T-helper 2 cell treated with Interferon-gamma antibody and Interleukin-4, amounts not matched to agents 5 μg/mL and 100 μg/mL, for 36 hours (primary cell): ENCODE results near the gene CDC42EP3.

Experiments used
- DNase-seq: peaks from one replicate; pipeline ENCODE4 v3.0.0; 2021; ENCODE audit warnings: low spot score
- H3K27ac Mint-ChIP-seq: one replicate; pipeline ENCODE4 v1.8.0; 2021; ENCODE audit warnings: mild to moderate bottlenecking, mixed read lengths
- H3K27me3 Mint-ChIP-seq: one replicate; pipeline ENCODE4 v1.8.0; 2021; ENCODE audit warnings: low read depth, mixed read lengths
- H3K36me3 Mint-ChIP-seq: one replicate; pipeline ENCODE4 v1.8.0; 2021; ENCODE audit warnings: low read depth, mixed read lengths
- H3K4me1 Mint-ChIP-seq: one replicate; pipeline ENCODE4 v1.8.0; 2021; ENCODE audit warnings: low read depth, mixed read lengths
- H3K4me3 Mint-ChIP-seq: one replicate; pipeline ENCODE4 v1.8.0; 2022; ENCODE audit warnings: mild to moderate bottlenecking, moderate library complexity, mixed read lengths
- H3K9me3 Mint-ChIP-seq: one replicate; pipeline ENCODE4 v1.8.0; 2021; ENCODE audit warnings: mixed read lengths

Gene CDC42EP3

DNA sequence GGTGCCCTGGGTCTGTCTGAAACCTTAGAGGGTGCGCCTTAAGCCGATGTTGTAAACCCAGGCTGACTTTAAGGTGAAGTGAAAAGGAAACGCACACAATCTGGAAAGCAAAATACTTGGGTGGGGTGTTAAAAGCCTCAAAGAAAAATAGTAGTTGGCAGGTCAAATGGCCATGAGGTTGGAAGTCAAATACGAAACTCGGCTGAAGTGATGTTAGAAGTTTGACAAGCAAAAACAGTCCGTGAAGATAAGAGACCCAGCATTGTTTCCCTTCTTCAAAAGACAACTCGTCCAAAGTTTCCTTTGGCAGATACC lies 1.4 kb upstream of the CDC42EP3 start:
- Mint-ChIP-seq H3K36me3 (peaks cover 5% of the 10 kb centered on the region), H3K4me1 (peaks cover 38% of the 10 kb centered on the region), H3K27ac (peak overlapping the region; percentile 66), H3K9me3 (no peaks in the 10 kb centered on the region), H3K27me3 (no peaks in the 10 kb centered on the region), H3K4me3 (peak overlapping the region; percentile 77)
- DNase-seq = no peak

- peaks cover 5% of the 10 kb centered on the region for H3K36me3 Mint-ChIP-seq
- no peaks in the 10 kb centered on the region for H3K27me3 Mint-ChIP-seq
- no peaks in the 10 kb centered on the region for H3K9me3 Mint-ChIP-seq
- peak; percentile 57 for DNase-seq
- H3K4me3 Mint-ChIP-seq = peak overlapping the region; percentile 78
- peaks cover 40% of the 10 kb centered on the region for H3K4me1 Mint-ChIP-seq
- H3K27ac Mint-ChIP-seq = peak overlapping the region; percentile 76
These were observed 845 bp upstream of the CDC42EP3 start for GRCh38 chr2:37672104-37672869.

DNA sequence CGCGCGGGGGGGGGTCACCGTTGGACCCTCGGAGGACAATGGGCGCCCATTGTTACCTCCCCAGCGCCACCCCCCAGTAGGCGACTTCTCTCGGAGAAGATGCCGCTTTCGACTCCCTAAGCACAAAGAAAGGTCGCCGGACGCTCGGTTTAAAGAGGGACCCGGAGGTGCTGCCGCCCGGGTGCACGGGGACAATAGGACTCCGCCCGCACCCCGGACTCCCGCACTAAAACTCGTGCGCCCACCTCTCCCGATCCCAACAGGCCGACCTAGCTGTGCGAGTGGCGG lies 318 bp upstream of the CDC42EP3 start:
- Mint-ChIP-seq H3K4me1 (peaks cover 43% of the 10 kb centered on the region), H3K4me3 (peak overlapping the region; percentile 78), H3K9me3 (no peaks in the 10 kb centered on the region), H3K27me3 (no peaks in the 10 kb centered on the region), H3K27ac (peak overlapping the region; percentile 76), H3K36me3 (peaks cover 5% of the 10 kb centered on the region)
- DNase-seq = peak; percentile 8

DNA sequence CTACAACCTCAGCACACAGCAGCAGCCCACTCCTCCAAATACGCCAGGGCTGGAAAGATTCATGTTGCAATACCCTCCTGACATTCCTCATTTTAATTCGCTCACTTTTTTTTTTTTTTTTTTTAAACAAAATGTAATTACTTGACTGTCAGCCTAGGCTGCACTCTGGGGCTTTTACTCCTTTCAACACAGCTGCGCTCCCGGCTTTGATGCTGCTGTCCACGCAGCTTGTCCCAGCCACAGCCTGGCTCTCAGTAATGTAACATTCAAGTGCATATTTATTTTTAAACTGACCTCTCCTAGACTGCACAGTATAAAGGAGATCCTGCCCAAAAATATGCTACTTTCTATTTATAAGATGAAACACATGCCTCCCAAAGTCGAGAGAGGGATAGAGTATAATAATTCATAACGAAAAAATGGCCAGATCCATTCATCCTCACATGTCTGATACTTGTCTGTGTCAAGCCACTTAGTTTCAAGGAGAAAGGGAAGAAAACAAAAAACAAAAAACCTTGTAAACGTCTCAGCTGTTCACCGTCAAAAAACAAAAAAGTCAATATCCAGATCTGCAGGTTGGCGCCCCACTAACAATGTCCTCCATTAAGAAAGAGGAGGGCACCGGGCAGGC lies 949 bp downstream of the CDC42EP3 start:
- peak overlapping the region; percentile 95 for H3K4me3 Mint-ChIP-seq
- peak overlapping the region; percentile 78 for H3K27ac Mint-ChIP-seq
- DNase-seq = no peak
- no peaks in the 10 kb centered on the region for H3K27me3 Mint-ChIP-seq
- H3K36me3 Mint-ChIP-seq = peaks cover 5% of the 10 kb centered on the region
- peaks cover 45% of the 10 kb centered on the region for H3K4me1 Mint-ChIP-seq
- H3K9me3 Mint-ChIP-seq = no peaks in the 10 kb centered on the region

DNA sequence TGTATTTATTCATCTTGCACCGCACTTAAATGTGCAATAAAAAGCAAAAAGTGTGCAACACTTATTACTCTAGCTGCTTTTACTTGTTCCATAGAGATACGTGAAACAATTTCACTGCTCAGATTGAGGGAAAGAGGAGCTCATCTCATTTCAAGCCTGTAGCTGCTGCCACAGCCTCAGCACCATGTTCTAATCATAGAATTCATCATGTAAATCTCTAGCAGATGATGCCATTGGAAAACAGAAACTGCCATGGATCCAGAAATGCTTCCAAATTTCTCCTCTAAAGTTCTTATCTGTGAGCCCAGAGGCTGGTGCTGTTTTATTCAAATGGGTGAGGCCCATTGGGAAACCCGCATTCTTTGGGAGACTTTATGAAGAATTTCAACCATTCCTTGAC lies 2.0 kb downstream of the CDC42EP3 start:
- Mint-ChIP-seq H3K27me3 (no peaks in the 10 kb centered on the region), H3K27ac (no peak overlapping the region), H3K9me3 (no peaks in the 10 kb centered on the region), H3K36me3 (peaks cover 5% of the 10 kb centered on the region), H3K4me3 (peak overlapping the region; percentile 95), H3K4me1 (peaks cover 43% of the 10 kb centered on the region)
- DNase-seq = no peak

- H3K4me1 Mint-ChIP-seq = peaks cover 35% of the 10 kb centered on the region
- no peaks in the 10 kb centered on the region for H3K9me3 Mint-ChIP-seq
- no peaks in the 10 kb centered on the region for H3K27me3 Mint-ChIP-seq
- peaks cover 6% of the 10 kb centered on the region for H3K36me3 Mint-ChIP-seq
- H3K27ac Mint-ChIP-seq = no peak overlapping the region
- H3K4me3 Mint-ChIP-seq = no peak overlapping the region
- no peak for DNase-seq
These were observed 3.7 kb downstream of the CDC42EP3 start for GRCh38 chr2:37667704-37668103.

GRCh38 chr2:37666772-37667171 lies 4.7 kb downstream of the CDC42EP3 start:
- no peaks in the 10 kb centered on the region for H3K9me3 Mint-ChIP-seq
- H3K27me3 Mint-ChIP-seq = no peaks in the 10 kb centered on the region
- peaks cover 33% of the 10 kb centered on the region for H3K4me1 Mint-ChIP-seq
- peaks cover 6% of the 10 kb centered on the region for H3K36me3 Mint-ChIP-seq
- H3K27ac Mint-ChIP-seq = no peak overlapping the region
- H3K4me3 Mint-ChIP-seq = no peak overlapping the region
- no peak for DNase-seq

DNA sequence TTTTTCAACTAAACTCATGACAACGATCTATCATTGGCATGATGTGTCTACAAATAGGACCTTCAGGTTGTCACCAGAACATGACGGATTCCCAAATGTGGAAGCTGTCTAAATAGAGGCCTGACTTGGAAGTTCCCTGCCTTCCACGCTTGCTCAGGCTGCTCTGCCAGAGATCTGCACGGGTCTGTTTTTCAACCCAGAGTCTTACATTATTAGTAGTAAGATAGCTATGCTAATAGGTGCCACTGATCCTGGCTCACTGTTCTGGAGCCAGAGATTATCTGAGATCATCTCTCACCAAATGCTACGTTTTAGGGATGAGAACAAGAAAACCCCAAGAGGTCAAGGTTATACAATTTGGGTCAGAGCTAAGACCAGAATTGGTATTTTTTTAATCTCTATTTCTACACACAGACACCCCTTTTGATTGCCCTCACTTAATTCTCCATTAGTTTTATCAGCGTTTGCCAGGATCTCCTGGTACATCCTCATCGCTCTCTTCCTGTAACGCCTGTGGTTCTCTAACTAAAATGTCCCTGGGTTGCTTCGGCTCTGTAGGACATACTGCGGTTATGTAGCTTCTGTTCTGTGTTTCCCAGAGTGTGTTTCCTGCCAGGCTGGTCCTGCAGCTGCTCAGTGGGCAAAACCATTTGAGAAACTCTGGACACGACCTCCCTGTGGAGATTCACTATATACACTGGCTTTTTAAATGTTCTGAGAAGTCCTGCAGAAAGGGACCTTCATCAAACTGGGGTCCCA lies 5.7 kb downstream of the CDC42EP3 start:
- H3K4me3 Mint-ChIP-seq = no peak overlapping the region
- no peaks in the 10 kb centered on the region for H3K9me3 Mint-ChIP-seq
- no peak overlapping the region for H3K27ac Mint-ChIP-seq
- DNase-seq = no peak
- H3K27me3 Mint-ChIP-seq = no peaks in the 10 kb centered on the region
- H3K36me3 Mint-ChIP-seq = peaks cover 6% of the 10 kb centered on the region
- peaks cover 32% of the 10 kb centered on the region for H3K4me1 Mint-ChIP-seq

GRCh38 chr2:37665043-37665442 lies 6.4 kb downstream of the CDC42EP3 start:
- Mint-ChIP-seq H3K9me3 (no peaks in the 10 kb centered on the region), H3K36me3 (peaks cover 6% of the 10 kb centered on the region), H3K4me1 (peaks cover 25% of the 10 kb centered on the region), H3K4me3 (no peak overlapping the region), H3K27me3 (no peaks in the 10 kb centered on the region), H3K27ac (no peak overlapping the region)
- no peak for DNase-seq

DNA sequence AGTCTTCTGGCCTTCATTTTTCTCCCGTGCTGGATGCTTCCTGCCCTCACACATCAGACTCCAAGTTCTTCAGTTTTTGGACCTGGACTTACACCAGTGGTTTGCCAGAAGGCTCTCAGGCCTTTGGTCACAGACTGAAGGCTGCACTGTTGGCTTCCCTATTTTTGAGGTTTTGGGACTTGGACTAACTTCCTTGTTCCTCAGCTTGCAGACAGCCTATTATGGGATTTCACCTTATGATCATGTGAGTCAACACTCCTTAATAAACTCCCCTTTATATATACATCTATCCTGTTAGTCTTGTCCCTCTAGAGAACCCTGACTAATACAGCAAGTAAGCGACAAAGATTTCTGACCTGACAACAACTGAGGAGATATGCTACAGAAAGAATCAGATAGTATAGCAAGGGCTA lies 7.2 kb downstream of the CDC42EP3 start:
- H3K27ac Mint-ChIP-seq = no peak overlapping the region
- peaks cover 7% of the 10 kb centered on the region for H3K36me3 Mint-ChIP-seq
- H3K27me3 Mint-ChIP-seq = no peaks in the 10 kb centered on the region
- no peak for DNase-seq
- H3K4me3 Mint-ChIP-seq = no peak overlapping the region
- H3K9me3 Mint-ChIP-seq = no peaks in the 10 kb centered on the region
- H3K4me1 Mint-ChIP-seq = peaks cover 20% of the 10 kb centered on the region

GRCh38 chr2:37663390-37663789 lies 8.1 kb downstream of the CDC42EP3 start:
- Mint-ChIP-seq H3K27me3 (no peaks in the 10 kb centered on the region), H3K9me3 (no peaks in the 10 kb centered on the region), H3K4me3 (no peak overlapping the region), H3K36me3 (peaks cover 7% of the 10 kb centered on the region), H3K27ac (no peak overlapping the region), H3K4me1 (peaks cover 22% of the 10 kb centered on the region)
- DNase-seq = no peak

GRCh38 chr2:37659723-37660122 lies 11.7 kb downstream of the CDC42EP3 start:
- no peaks in the 10 kb centered on the region for H3K9me3 Mint-ChIP-seq
- no peak overlapping the region for H3K27ac Mint-ChIP-seq
- no peak for DNase-seq
- peaks cover 38% of the 10 kb centered on the region for H3K4me1 Mint-ChIP-seq
- H3K27me3 Mint-ChIP-seq = no peaks in the 10 kb centered on the region
- peaks cover 17% of the 10 kb centered on the region for H3K36me3 Mint-ChIP-seq
- no peak overlapping the region for H3K4me3 Mint-ChIP-seq

GRCh38 chr2:37658682-37659081 lies 12.8 kb downstream of the CDC42EP3 start:
- H3K27ac Mint-ChIP-seq = no peak overlapping the region
- no peaks in the 10 kb centered on the region for H3K27me3 Mint-ChIP-seq
- peaks cover 19% of the 10 kb centered on the region for H3K36me3 Mint-ChIP-seq
- H3K9me3 Mint-ChIP-seq = no peaks in the 10 kb centered on the region
- no peak overlapping the region for H3K4me3 Mint-ChIP-seq
- peaks cover 46% of the 10 kb centered on the region for H3K4me1 Mint-ChIP-seq
- DNase-seq = no peak

- Mint-ChIP-seq H3K9me3 (no peaks in the 10 kb centered on the region), H3K27me3 (no peaks in the 10 kb centered on the region), H3K4me1 (peaks cover 54% of the 10 kb centered on the region), H3K36me3 (peaks cover 19% of the 10 kb centered on the region), H3K4me3 (no peak overlapping the region), H3K27ac (no peak overlapping the region)
- no peak for DNase-seq
These were observed 14.0 kb downstream of the CDC42EP3 start for GRCh38 chr2:37657471-37657870.
